HepG2 (cell line): ENCODE data around the gene ARRDC4. TPM values are rescaled to one million over a fixed set of nuclear protein-coding genes. Genes with fewer than 3 reads are reported as not detected.
A peak's percentile ranks its signal among the peaks of the same experiment; 100 is the strongest.

Experiments used
- AHDC1 ChIP-seq: sonication (generic); formaldehyde crosslinking; IDR thresholded peaks from 2 replicates; pipeline ENCODE4 v1.5.1; 2020; ENCODE audit warnings: mild to moderate bottlenecking, missing genetic modification reagents, borderline replicate concordance
- ATRX ChIP-seq: sonication (generic); formaldehyde crosslinking; IDR thresholded peaks from 2 replicates; pipeline ENCODE4 v1.4.0; 2020; ENCODE audit warnings: missing genetic modification reagents, borderline replicate concordance
- CHD4 ChIP-seq: fragments of 200-600 bp; sonication (generic); IDR thresholded peaks from 2 replicates; pipeline ENCODE4 v1.7.0; 2017; ENCODE audit warnings: mild to moderate bottlenecking, low read length, borderline replicate concordance
- FOXP4 ChIP-seq: sonication (generic); formaldehyde crosslinking; IDR thresholded peaks from 2 replicates; pipeline ENCODE4 v1.4.0; 2020; ENCODE audit warnings: missing genetic modification reagents
- GTF3A ChIP-seq: sonication (generic); formaldehyde crosslinking; conservative IDR thresholded peaks from 2 replicates; pipeline ENCODE4 v1.4.0; 2020; ENCODE audit warnings: mild to moderate bottlenecking, missing genetic modification reagents
- HDAC1 ChIP-seq: sonication (generic); formaldehyde crosslinking; IDR thresholded peaks from 2 replicates; pipeline ENCODE4 v1.5.1; 2020; ENCODE audit warnings: mild to moderate bottlenecking, missing genetic modification reagents
- IKZF4 ChIP-seq: sonication (generic); formaldehyde crosslinking; IDR thresholded peaks from 2 replicates; pipeline ENCODE4 v1.5.1; 2020; ENCODE audit warnings: borderline replicate concordance, mild to moderate bottlenecking, low read depth, missing genetic modification reagents; ENCODE audit errors: not compliant biosample characterization
- MIER3 ChIP-seq: IDR thresholded peaks from 2 replicates; pipeline ENCODE4 v1.6.1; 2016; ENCODE audit warnings: missing compliant biosample characterization, borderline replicate concordance
- NCOA1 ChIP-seq: sonication (generic); formaldehyde crosslinking; IDR thresholded peaks from 2 replicates; pipeline ENCODE4 v1.9.0; 2021; ENCODE audit warnings: missing genetic modification reagents
- PHF8 ChIP-seq: sonication (generic); formaldehyde crosslinking; IDR thresholded peaks from 2 replicates; pipeline ENCODE4 v1.5.0; 2020; ENCODE audit warnings: missing genetic modification reagents
- XRCC5 ChIP-seq: fragments of 200-400 bp; formaldehyde crosslinking; optimal IDR thresholded peaks from 2 replicates; pipeline ENCODE3; 2017; ENCODE audit warnings: mild to moderate bottlenecking, low read length
- ZNF292 ChIP-seq: sonication (generic); formaldehyde crosslinking; IDR thresholded peaks from 2 replicates; pipeline ENCODE4 v1.8.1; 2022; ENCODE audit warnings: mild to moderate bottlenecking, low read depth, missing genetic modification reagents, borderline replicate concordance
- ZNF350 ChIP-seq: sonication (generic); formaldehyde crosslinking; IDR thresholded peaks from 2 replicates; pipeline ENCODE4 v1.4.0; 2020; ENCODE audit warnings: mild to moderate bottlenecking, low read depth, missing genetic modification reagents, borderline replicate concordance
- ZNF652 ChIP-seq: IDR thresholded peaks from 2 replicates; pipeline ENCODE4 v1.6.1; 2016; ENCODE audit warnings: low read depth, borderline replicate concordance
- polyA plus RNA-seq, 8 experiments: library from polyadenylated mRNA; depleted of rRNA in 3 of 8; stranded (reverse) in 7 of 8; unstranded in 1 of 8; fragments of >200 nt; fragmentation: Illumina TruSeq in 4 of 8; extraction: Trizol in 4 of 8; gene quantifications; 2 replicates each; pipeline versions ENCODE4 v1.2.1 to v1.2.3, GENCODE V29; 2011 to 2016; ENCODE audit warnings: low read depth in 4 of 8, missing spikeins in 1 of 8, mixed read lengths in 1 of 8; ENCODE audit not compliant: insufficient read depth in 1 of 8
- total RNA-seq, 5 experiments: library from RNA; depleted of rRNA; stranded (reverse); fragments of >200 nt; fragmentation: Illumina TruSeq; extraction: Trizol; gene quantifications; 2 replicates each; pipeline ENCODE4 v1.2.3, GENCODE V29; 2016; ENCODE audit warnings: low read depth in 1 of 5
- TF ChIP-seq, protein P1 (sequence below): sonication (generic); formaldehyde crosslinking; IDR thresholded peaks from 2 replicates; pipeline ENCODE4 v1.4.0; 2020; ENCODE audit warnings: missing genetic modification reagents
- TF ChIP-seq, protein P2 (sequence below): sonication (generic); formaldehyde crosslinking; IDR thresholded peaks from 2 replicates; pipeline ENCODE4 v1.5.0; 2020; ENCODE audit warnings: mild to moderate bottlenecking, missing genetic modification reagents

The ARRDC4 gene
- total and polyA plus RNA-seq, 2 of the 13 experiments (the other 11 are each of a cell fraction or from before 2014, with no cell fraction given) = 1.5 to 2.5 TPM

- TF ChIP-seq AHDC1 (no peak; the same call in 1 of the 2 replicates), ATRX (CRISPR knock-in tag) (no peak), HDAC1 (CRISPR knock-in tag) (peak; percentile 87), MIER3 (CRISPR knock-in tag) (peak; percentile 72; the same call in 1 of the 2 replicates), ZNF292 (CRISPR knock-in tag) (no peak; the same call in 1 of the 2 replicates), GTF3A (CRISPR knock-in tag) (no peak), IKZF4 (CRISPR knock-in tag) (peak; percentile 23), PHF8 (peak; percentile 33; the same call in 1 of the 2 replicates), NCOA1 (CRISPR knock-in tag) (no peak), CHD4 (no peak), ZNF652 (CRISPR knock-in tag) (no peak), XRCC5 (peak; percentile 44), ZNF350 (CRISPR knock-in tag) (no peak), FOXP4 (CRISPR knock-in tag) (0 out of 2 replicates have a peak, but pooled peaks have one; percentile 15)
- TF ChIP-seq, protein P1, sequence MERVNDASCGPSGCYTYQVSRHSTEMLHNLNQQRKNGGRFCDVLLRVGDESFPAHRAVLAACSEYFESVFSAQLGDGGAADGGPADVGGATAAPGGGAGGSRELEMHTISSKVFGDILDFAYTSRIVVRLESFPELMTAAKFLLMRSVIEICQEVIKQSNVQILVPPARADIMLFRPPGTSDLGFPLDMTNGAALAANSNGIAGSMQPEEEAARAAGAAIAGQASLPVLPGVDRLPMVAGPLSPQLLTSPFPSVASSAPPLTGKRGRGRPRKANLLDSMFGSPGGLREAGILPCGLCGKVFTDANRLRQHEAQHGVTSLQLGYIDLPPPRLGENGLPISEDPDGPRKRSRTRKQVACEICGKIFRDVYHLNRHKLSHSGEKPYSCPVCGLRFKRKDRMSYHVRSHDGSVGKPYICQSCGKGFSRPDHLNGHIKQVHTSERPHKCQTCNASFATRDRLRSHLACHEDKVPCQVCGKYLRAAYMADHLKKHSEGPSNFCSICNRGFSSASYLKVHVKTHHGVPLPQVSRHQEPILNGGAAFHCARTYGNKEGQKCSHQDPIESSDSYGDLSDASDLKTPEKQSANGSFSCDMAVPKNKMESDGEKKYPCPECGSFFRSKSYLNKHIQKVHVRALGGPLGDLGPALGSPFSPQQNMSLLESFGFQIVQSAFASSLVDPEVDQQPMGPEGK (CRISPR knock-in tag) = peak; percentile 86
- TF ChIP-seq, protein P2, sequence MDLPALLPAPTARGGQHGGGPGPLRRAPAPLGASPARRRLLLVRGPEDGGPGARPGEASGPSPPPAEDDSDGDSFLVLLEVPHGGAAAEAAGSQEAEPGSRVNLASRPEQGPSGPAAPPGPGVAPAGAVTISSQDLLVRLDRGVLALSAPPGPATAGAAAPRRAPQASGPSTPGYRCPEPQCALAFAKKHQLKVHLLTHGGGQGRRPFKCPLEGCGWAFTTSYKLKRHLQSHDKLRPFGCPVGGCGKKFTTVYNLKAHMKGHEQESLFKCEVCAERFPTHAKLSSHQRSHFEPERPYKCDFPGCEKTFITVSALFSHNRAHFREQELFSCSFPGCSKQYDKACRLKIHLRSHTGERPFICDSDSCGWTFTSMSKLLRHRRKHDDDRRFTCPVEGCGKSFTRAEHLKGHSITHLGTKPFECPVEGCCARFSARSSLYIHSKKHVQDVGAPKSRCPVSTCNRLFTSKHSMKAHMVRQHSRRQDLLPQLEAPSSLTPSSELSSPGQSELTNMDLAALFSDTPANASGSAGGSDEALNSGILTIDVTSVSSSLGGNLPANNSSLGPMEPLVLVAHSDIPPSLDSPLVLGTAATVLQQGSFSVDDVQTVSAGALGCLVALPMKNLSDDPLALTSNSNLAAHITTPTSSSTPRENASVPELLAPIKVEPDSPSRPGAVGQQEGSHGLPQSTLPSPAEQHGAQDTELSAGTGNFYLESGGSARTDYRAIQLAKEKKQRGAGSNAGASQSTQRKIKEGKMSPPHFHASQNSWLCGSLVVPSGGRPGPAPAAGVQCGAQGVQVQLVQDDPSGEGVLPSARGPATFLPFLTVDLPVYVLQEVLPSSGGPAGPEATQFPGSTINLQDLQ (CRISPR knock-in tag) = no peak
Observed at GRCh38 chr15:97960364-97961066, at the start of gene ARRDC4 (continued).
